GM23248 (cell line): ENCODE data around the gene ATXN7L1. TPM values are rescaled to one million over a fixed set of nuclear protein-coding genes. Genes with fewer than 3 reads are reported as not detected.

Experiments
- DNase-seq: peaks from one replicate; pipeline ENCODE4 v3.0.0-alpha.2; 2015
- H2AFZ ChIP-seq: fragments of 200-600 bp; sonication (generic); 2 replicates; pipeline ENCODE4 v1.6.1; 2016; ENCODE audit warnings: antibody characterized with exemption
- H3F3A ChIP-seq: fragments of 200-600 bp; sonication (generic); 2 replicates; pipeline ENCODE4 v1.6.1; 2016; ENCODE audit warnings: mild to moderate bottlenecking, antibody characterized with exemption, mixed run types; ENCODE audit not compliant: insufficient read depth
- H3K27ac ChIP-seq: fragments of 200-600 bp; sonication (generic); 2 replicates; pipeline ENCODE4 v1.5.1; 2016; ENCODE audit warnings: mild to moderate bottlenecking
- H3K27me3 ChIP-seq: fragments of 200-600 bp; sonication (generic); replicated peaks from 2 replicates; pipeline ENCODE4 v1.6.1; 2016; ENCODE audit warnings: mild to moderate bottlenecking; ENCODE audit not compliant: insufficient read depth
- H3K36me3 ChIP-seq: fragments of 200-600 bp; sonication (generic); 2 replicates; pipeline ENCODE4 v1.6.1; 2016; ENCODE audit warnings: low read depth, mild to moderate bottlenecking
- H3K4me1 ChIP-seq: fragments of 200-600 bp; sonication (generic); 2 replicates; pipeline ENCODE4 v1.6.1; 2016; ENCODE audit warnings: mild to moderate bottlenecking; ENCODE audit not compliant: insufficient read depth
- H3K4me2 ChIP-seq: fragments of 200-600 bp; sonication (generic); one replicate; pipeline ENCODE4 v1.6.1; 2016; ENCODE audit warnings: mild to moderate bottlenecking; ENCODE audit not compliant: unreplicated experiment
- H3K4me3 ChIP-seq: fragments of 200-600 bp; sonication (generic); 2 replicates; pipeline ENCODE4 v1.5.1; 2016; ENCODE audit warnings: mild to moderate bottlenecking
- H3K79me2 ChIP-seq: fragments of 200-600 bp; sonication (generic); 2 replicates; pipeline ENCODE4 v1.6.1; 2016; ENCODE audit warnings: mild to moderate bottlenecking; ENCODE audit not compliant: insufficient read depth
- H3K9ac ChIP-seq: fragments of 200-600 bp; sonication (generic); 2 replicates; pipeline ENCODE4 v1.6.1; 2016; ENCODE audit warnings: mild to moderate bottlenecking
- H3K9me2 ChIP-seq: fragments of 200-600 bp; sonication (generic); 2 replicates; pipeline ENCODE4 v1.6.1; 2016; ENCODE audit warnings: mixed run types, mild to moderate bottlenecking, moderate library complexity; ENCODE audit not compliant: insufficient read depth
- H3K9me3 ChIP-seq: fragments of 200-600 bp; sonication (generic); one replicate; pipeline ENCODE4 v1.6.1; 2017; ENCODE audit warnings: low read depth
- H4K20me1 ChIP-seq: fragments of 200-600 bp; sonication (generic); 2 replicates; pipeline ENCODE4 v1.6.0; 2016; ENCODE audit not compliant: insufficient read depth
- EZH2 ChIP-seq: fragments of 200-600 bp; sonication (generic); IDR thresholded peaks from 2 replicates; pipeline ENCODE4 v1.6.1; 2018; ENCODE audit warnings: antibody characterized with exemption, mild to moderate bottlenecking; ENCODE audit not compliant: insufficient read depth, poor library complexity, severe bottlenecking
- EZH2phosphoT487 ChIP-seq: fragments of 200-600 bp; sonication (generic); IDR thresholded peaks from 2 replicates; pipeline ENCODE4 v1.6.1; 2018; ENCODE audit warnings: antibody characterized with exemption, moderate library complexity, mild to moderate bottlenecking, low read depth; ENCODE audit not compliant: insufficient read depth
- WGBS, 2 experiments: methylation state at CpG; one replicate each; pipeline ENCODE4 v1.1.6; 2015 to 2017; ENCODE audit warnings: low lambda C conversion rate in 2 of 2, low coverage in 1 of 2; ENCODE audit errors: missing lambda C conversion rate in 2 of 2; 5-methylcytosine and 5-hydroxymethylcytosine counted together
- in situ Hi-C: fragments of 300-500 bp; cut with MboI; formaldehyde crosslinking; loops from 2 replicates; pipeline ENCODE4 v1.15.0; 2020
- polyA plus RNA-seq: library from polyadenylated mRNA; unstranded; fragments of >200 nt; fragmentation: Nextera tagmentation; extraction: Ambion mirVana; gene quantifications from 2 replicates; pipeline ENCODE4 v1.2.1, GENCODE V29; 2016
- total RNA-seq: library from RNA; depleted of rRNA; stranded (reverse); fragments of >200 nt; shearing (Covaris generic); gene quantifications from 2 replicates; pipeline ENCODE4 v1.2.3, GENCODE V29; 2014

Gene ATXN7L1
- total and polyA plus RNA-seq, 2 experiments from 2014 or later: 3.7 to 4.5 TPM

DNA sequence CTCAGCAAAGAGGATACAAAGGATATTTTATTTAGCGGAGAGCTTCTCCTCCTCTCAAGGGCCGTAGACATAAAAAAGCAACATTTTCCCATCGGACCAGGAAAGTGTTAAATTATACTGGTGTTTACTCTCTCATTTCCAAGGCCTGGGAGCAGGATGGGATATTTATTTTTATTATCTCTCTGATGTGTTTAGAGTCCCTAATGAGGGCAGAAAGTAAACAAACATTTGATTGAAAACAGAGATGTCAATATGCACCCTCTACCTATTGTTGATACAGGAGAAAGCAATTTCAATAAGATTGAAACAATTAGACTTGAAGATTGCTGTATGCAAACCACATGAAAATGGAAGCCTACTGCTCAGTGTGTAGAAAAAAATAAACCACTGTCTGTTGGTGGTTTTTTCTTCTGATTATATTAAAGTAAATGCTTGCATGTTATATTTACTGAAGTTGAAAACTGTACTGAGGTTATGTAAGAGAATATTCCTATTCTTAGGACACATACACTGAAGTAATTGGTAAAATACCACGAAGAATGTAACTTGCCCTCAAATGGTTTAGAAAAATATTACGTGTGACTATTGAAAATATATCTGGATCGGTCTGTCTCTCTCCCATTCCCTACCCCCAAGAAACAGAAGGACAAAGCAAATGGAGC is 59.3 kb downstream of the ATXN7L1 start:
- no peak overlapping the region for H2AFZ ChIP-seq

DNA sequence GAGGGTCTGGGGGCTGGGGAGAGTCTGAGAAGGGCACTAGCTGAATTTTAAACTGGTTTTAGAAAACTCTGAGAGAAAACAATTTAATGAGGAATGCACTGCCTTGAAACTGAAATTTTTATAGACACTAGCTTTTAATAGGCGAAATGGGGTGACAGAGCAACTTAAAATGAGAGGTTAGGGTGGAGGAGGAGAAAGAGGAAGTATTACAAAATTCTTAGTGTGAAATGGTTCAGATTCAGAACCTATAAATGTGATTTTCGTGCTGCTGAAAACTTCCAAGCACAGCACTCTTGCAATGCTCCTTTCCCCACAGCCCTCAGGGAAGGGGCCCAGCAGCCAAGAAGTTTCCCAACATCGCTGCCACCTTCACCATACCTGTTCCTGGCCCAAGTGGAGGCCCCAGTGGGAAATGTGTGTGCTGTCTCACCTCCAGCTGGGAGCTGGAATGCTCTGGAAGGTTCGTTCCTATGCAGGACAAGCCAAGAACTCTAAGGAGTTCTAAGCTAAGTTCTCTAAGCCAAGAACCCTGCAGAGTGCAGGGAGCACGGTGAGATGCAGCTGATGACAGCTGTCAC is 60.0 kb downstream of the ATXN7L1 start:
- in situ Hi-C loops: no loop called here
- Histone ChIP-seq H3F3A (no peaks in the 10 kb centered on the region), H3K27me3 (no peaks in the 10 kb centered on the region), H3K36me3 (no peaks in the 10 kb centered on the region), H2AFZ (no peak overlapping the region), H3K9me2 (no peaks in the 10 kb centered on the region), H3K9ac (no peak overlapping the region), H3K27ac (no peak overlapping the region), H3K9me3 (no peaks in the 10 kb centered on the region), H3K4me3 (no peak overlapping the region), H4K20me1 (no peaks in the 10 kb centered on the region), H3K79me2 (no peaks in the 10 kb centered on the region), H3K4me1 (peaks cover 12% of the 10 kb centered on the region), H3K4me2 (peak overlapping the region; percentile 49)
- TF ChIP-seq EZH2 (no peak), EZH2phosphoT487 (no peak)
- 75 to 76% methylated on average over 5 of the region's 5 CpGs for WGBS, 2 experiments
- DNase-seq: peak; percentile 41

More for the DNA sequence above, 59.3 kb downstream of the ATXN7L1 start:
- no peaks in the 10 kb centered on the region for H3F3A ChIP-seq
- H3K27me3 ChIP-seq: no peaks in the 10 kb centered on the region
- H3K4me3 ChIP-seq: no peak overlapping the region
- in situ Hi-C loops: no loop called here
- TF ChIP-seq EZH2phosphoT487: no peak
- TF ChIP-seq EZH2: no peak
- H3K9me2 ChIP-seq: no peaks in the 10 kb centered on the region
- DNase-seq: no peak
- no peak overlapping the region for H3K27ac ChIP-seq
- H3K9ac ChIP-seq: no peak overlapping the region
- no peaks in the 10 kb centered on the region for H3K79me2 ChIP-seq
- peaks cover 12% of the 10 kb centered on the region for H3K4me1 ChIP-seq
- no peaks in the 10 kb centered on the region for H3K36me3 ChIP-seq
- WGBS, 2 experiments: 80 to 85% methylated on average over 6 of the region's 6 CpGs
- no peaks in the 10 kb centered on the region for H4K20me1 ChIP-seq
- no peak overlapping the region for H3K4me2 ChIP-seq
- H3K9me3 ChIP-seq: no peaks in the 10 kb centered on the region

GRCh38 chr7:105815576-105815975 is 60.8 kb downstream of the ATXN7L1 start:
- H3F3A ChIP-seq: no peaks in the 10 kb centered on the region
- peaks cover 12% of the 10 kb centered on the region for H3K4me1 ChIP-seq
- no peaks in the 10 kb centered on the region for H4K20me1 ChIP-seq
- H3K9me3 ChIP-seq: no peaks in the 10 kb centered on the region
- no peaks in the 10 kb centered on the region for H3K9me2 ChIP-seq
- in situ Hi-C loops: no loop called here
- H3K36me3 ChIP-seq: no peaks in the 10 kb centered on the region
- no peak overlapping the region for H3K4me2 ChIP-seq
- no peak overlapping the region for H3K4me3 ChIP-seq
- WGBS, 2 experiments: 91 to 96% methylated on average over 6 of the region's 6 CpGs
- no peaks in the 10 kb centered on the region for H3K27me3 ChIP-seq
- no peak for DNase-seq
- no peak for TF ChIP-seq EZH2phosphoT487
- TF ChIP-seq EZH2: no peak
- H3K27ac ChIP-seq: no peak overlapping the region
- H2AFZ ChIP-seq: no peak overlapping the region
- H3K79me2 ChIP-seq: no peaks in the 10 kb centered on the region
- no peak overlapping the region for H3K9ac ChIP-seq

- no peak for DNase-seq
- no peaks in the 10 kb centered on the region for H3K79me2 ChIP-seq
These were observed 61.9 kb downstream of the ATXN7L1 start for GRCh38 chr7:105814481-105814880.

More at GRCh38 chr7:105814481-105814880, 61.9 kb downstream of the ATXN7L1 start:
- H3K36me3 ChIP-seq: no peaks in the 10 kb centered on the region
- H3K9me2 ChIP-seq: no peaks in the 10 kb centered on the region
- H3K4me1 ChIP-seq: peaks cover 13% of the 10 kb centered on the region
- TF ChIP-seq EZH2 (no peak), EZH2phosphoT487 (no peak)
- no peak overlapping the region for H3K9ac ChIP-seq
- H3K4me2 ChIP-seq: no peak overlapping the region
- no peaks in the 10 kb centered on the region for H3F3A ChIP-seq
- in situ Hi-C loops: no loop called here
- no peaks in the 10 kb centered on the region for H3K27me3 ChIP-seq
- H2AFZ ChIP-seq: no peak overlapping the region
- no peaks in the 10 kb centered on the region for H3K9me3 ChIP-seq
- H4K20me1 ChIP-seq: no peaks in the 10 kb centered on the region
- H3K4me3 ChIP-seq: no peak overlapping the region
- no peak overlapping the region for H3K27ac ChIP-seq
